Mesenchymal stem cell (in vitro differentiated cells and primary cell): ENCODE data around the gene PDGFA.

Experiments used
- DNase-seq: peaks from one replicate; pipeline ENCODE4 v3.0.0-alpha.2; 2013
- H2AFZ ChIP-seq: one replicate; pipeline ENCODE4 v1.6.1; 2013; ENCODE audit warnings: low read depth, mild to moderate bottlenecking, control low read depth, inconsistent platforms, low read length, moderate library complexity
- H2AK5ac ChIP-seq: 2 replicates; pipeline ENCODE4 v1.6.1; 2013; ENCODE audit warnings: low read length, moderate library complexity, mild to moderate bottlenecking, inconsistent platforms; ENCODE audit not compliant: severe bottlenecking
- H2BK120ac ChIP-seq: one replicate; pipeline ENCODE4 v1.6.1; 2013; ENCODE audit warnings: low read depth, mild to moderate bottlenecking, inconsistent platforms, low read length, moderate library complexity
- H2BK12ac ChIP-seq, 2 experiments: one replicate each; pipeline ENCODE4 v1.6.1; 2013; ENCODE audit warnings: inconsistent platforms in 2 of 2, low read length in 2 of 2, mild to moderate bottlenecking in 2 of 2, moderate library complexity in 2 of 2, control low read depth in 1 of 2
- H2BK15ac ChIP-seq: one replicate; pipeline ENCODE4 v1.6.1; 2013; ENCODE audit warnings: mild to moderate bottlenecking, low read depth, inconsistent platforms; ENCODE audit not compliant: poor library complexity, severe bottlenecking
- H2BK5ac ChIP-seq: 2 replicates; pipeline ENCODE4 v1.6.1; 2013; ENCODE audit warnings: low read depth, mild to moderate bottlenecking, low read length, control low read depth, inconsistent platforms; ENCODE audit not compliant: poor library complexity, severe bottlenecking
- H3K14ac ChIP-seq, 2 experiments: one replicate each; pipeline ENCODE4 v1.6.1; 2013; ENCODE audit warnings: inconsistent platforms in 2 of 2, low read length in 2 of 2, control low read depth in 1 of 2, mild to moderate bottlenecking in 1 of 2, moderate library complexity in 1 of 2
- H3K18ac ChIP-seq, 2 experiments: one replicate each; pipeline ENCODE4 v1.6.1; 2013; ENCODE audit warnings: inconsistent platforms in 2 of 2, low read length in 2 of 2, control low read depth in 1 of 2, low read depth in 1 of 2, mild to moderate bottlenecking in 1 of 2
- H3K23ac ChIP-seq, 2 experiments: one replicate each; pipeline ENCODE4 v1.6.1; 2013; ENCODE audit warnings: inconsistent platforms in 2 of 2, low read length in 2 of 2, mild to moderate bottlenecking in 2 of 2, moderate library complexity in 2 of 2, control low read depth in 1 of 2
- H3K27ac ChIP-seq: 2 replicates; pipeline ENCODE4 v1.5.1; 2013; ENCODE audit warnings: mild to moderate bottlenecking, moderate library complexity, low read length, control low read depth, inconsistent platforms; ENCODE audit not compliant: poor library complexity, severe bottlenecking
- H3K27me3 ChIP-seq, 2 experiments: 2 replicates each; pipeline versions ENCODE4 v1.6.1 to v1.7.0; 2013; ENCODE audit warnings: low read length in 2 of 2, mild to moderate bottlenecking in 2 of 2, moderate library complexity in 2 of 2, control low read depth in 1 of 2, inconsistent platforms in 1 of 2; ENCODE audit not compliant: control insufficient read depth in 1 of 2, insufficient read depth in 1 of 2
- H3K36me3 ChIP-seq, 2 experiments: 2 replicates each; pipeline versions ENCODE4 v1.6.1 to v1.7.0; 2013; ENCODE audit warnings: low read length in 2 of 2, control low read depth in 1 of 2, inconsistent platforms in 1 of 2, low read depth in 1 of 2, mild to moderate bottlenecking in 1 of 2; ENCODE audit not compliant: insufficient read depth in 2 of 2, control insufficient read depth in 1 of 2
- H3K4ac ChIP-seq, 2 experiments: one replicate each; pipeline ENCODE4 v1.6.1; 2013; ENCODE audit warnings: inconsistent platforms in 2 of 2, low read length in 2 of 2, mild to moderate bottlenecking in 2 of 2, moderate library complexity in 2 of 2, control low read depth in 1 of 2, low read depth in 1 of 2
- H3K4me1 ChIP-seq: 2 replicates; pipeline ENCODE4 v1.6.1; 2013; ENCODE audit warnings: low read depth, low read length, control low read depth; ENCODE audit not compliant: control insufficient read depth, insufficient read depth
- H3K4me2 ChIP-seq: 2 replicates; pipeline ENCODE4 v1.6.1; 2013; ENCODE audit warnings: low read length, mild to moderate bottlenecking, inconsistent platforms; ENCODE audit not compliant: poor library complexity, severe bottlenecking
- H3K4me3 ChIP-seq, 2 experiments: 2 replicates each; pipeline versions ENCODE4 v1.5.1 to v1.7.0; 2013; ENCODE audit warnings: low read length in 2 of 2, mild to moderate bottlenecking in 2 of 2, control low read depth in 1 of 2, low read depth in 1 of 2; ENCODE audit not compliant: insufficient read depth in 1 of 2
- H3K79me1 ChIP-seq: replicated peaks from 2 replicates; pipeline ENCODE4 v1.6.1; 2013; ENCODE audit warnings: mild to moderate bottlenecking, control low read depth, low read length, inconsistent platforms; ENCODE audit not compliant: poor library complexity, severe bottlenecking
- H3K9ac ChIP-seq: 2 replicates; pipeline ENCODE4 v1.7.0; 2013; ENCODE audit warnings: mild to moderate bottlenecking, low read length, moderate library complexity
- H3K9me3 ChIP-seq: 2 replicates; pipeline ENCODE4 v1.7.0; 2013; ENCODE audit warnings: mild to moderate bottlenecking, low read length; ENCODE audit not compliant: control insufficient read depth
- H4K8ac ChIP-seq: one replicate; pipeline ENCODE4 v1.6.1; 2013; ENCODE audit warnings: inconsistent platforms, mild to moderate bottlenecking, low read length, moderate library complexity
- H4K91ac ChIP-seq: one replicate; pipeline ENCODE4 v1.6.1; 2013; ENCODE audit warnings: mild to moderate bottlenecking, low read length, inconsistent platforms
- WGBS: methylation state at CpG from one replicate; pipeline ENCODE4 v1.1.7; 2013; ENCODE audit warnings: mixed read lengths; 5-methylcytosine and 5-hydroxymethylcytosine counted together

Gene PDGFA

DNA sequence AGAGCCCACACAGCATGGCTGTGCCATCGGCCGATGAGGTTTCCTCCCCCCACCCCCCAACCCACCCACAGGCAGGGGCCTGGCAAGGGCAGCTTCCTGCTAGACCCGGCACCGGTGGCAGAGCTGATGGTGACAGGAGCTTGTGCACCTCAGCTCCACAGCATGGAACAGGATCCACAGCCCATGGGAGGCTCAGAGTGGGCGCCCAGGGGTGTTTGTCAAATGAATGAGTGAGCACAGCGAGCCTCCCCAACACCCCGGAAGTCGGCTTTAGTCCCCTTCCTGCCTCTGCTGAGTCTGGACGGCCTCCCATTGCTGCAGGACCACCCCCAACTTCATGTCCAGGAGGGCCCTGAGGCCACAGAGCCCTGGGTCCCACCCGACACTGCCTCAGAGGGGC, 68.9 kb downstream of the PDGFA start:
- DNase-seq = no peak
- WGBS = 86% methylated on average over 10 of the region's 10 CpGs
- H3K4me1 ChIP-seq = peaks cover 37% of the 10 kb centered on the region

DNA sequence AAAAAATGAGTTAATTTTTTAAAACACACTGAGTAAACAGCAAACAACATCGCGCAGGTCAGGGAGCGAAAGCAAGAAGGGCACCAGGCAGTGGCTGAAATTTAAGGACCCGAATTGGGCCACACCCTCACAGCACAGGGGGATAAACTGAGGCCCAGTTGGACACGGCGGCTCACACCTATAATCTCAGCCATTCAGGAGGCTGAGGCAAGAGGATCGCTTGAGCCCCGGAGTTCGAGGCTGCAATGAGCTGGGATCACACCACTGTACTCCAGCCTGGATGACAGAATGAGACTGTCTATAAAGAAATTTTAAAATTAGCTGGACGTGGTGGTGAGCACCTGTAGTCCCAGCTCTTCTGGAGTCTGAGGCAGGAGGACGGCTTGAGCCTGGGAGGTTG, 69.6 kb downstream of the PDGFA start:
- Histone ChIP-seq H3K14ac (no peak overlapping the region), H3K9ac (no peak overlapping the region), H3K4me1 (peaks cover 30% of the 10 kb centered on the region), H3K79me1 (no peaks in the 10 kb centered on the region), H3K4me2 (no peak overlapping the region), H2BK120ac (no peak overlapping the region), H3K27me3 (peaks cover 30 to 63% of the 10 kb centered on the region in 2 experiments), H3K9me3 (no peaks in the 10 kb centered on the region), H2AFZ (no peak overlapping the region), H4K91ac (no peak overlapping the region), H2BK5ac (no peak overlapping the region), H2AK5ac (no peak overlapping the region), H2BK12ac (no peak overlapping the region), H3K18ac (no peak overlapping the region), H3K27ac (no peak overlapping the region), H3K4me3 (no peak overlapping the region), H2BK15ac (no peak overlapping the region), H3K23ac (no peak overlapping the region), H3K36me3 (peaks cover 0 to 3% of the 10 kb centered on the region in 2 experiments), H3K4ac (no peak overlapping the region), H4K8ac (no peak overlapping the region)
- WGBS = 88% methylated on average over 11 of the region's 11 CpGs
- DNase-seq = no peak

More for the DNA sequence above, 68.9 kb downstream of the PDGFA start:
- Histone ChIP-seq H2BK120ac (no peak overlapping the region), H3K4me2 (no peak overlapping the region), H2AK5ac (no peak overlapping the region), H2BK12ac (no peak overlapping the region), H3K27ac (no peak overlapping the region), H3K23ac (no peak overlapping the region), H3K4me3 (no peak overlapping the region), H3K27me3 (peaks cover 30 to 66% of the 10 kb centered on the region in 2 experiments), H3K14ac (no peak overlapping the region), H2BK15ac (no peak overlapping the region), H4K91ac (no peak overlapping the region), H3K9me3 (no peaks in the 10 kb centered on the region), H3K9ac (no peak overlapping the region), H2BK5ac (no peak overlapping the region), H4K8ac (no peak overlapping the region), H3K79me1 (no peaks in the 10 kb centered on the region), H3K4ac (no peak overlapping the region), H3K18ac (no peak overlapping the region), H2AFZ (no peak overlapping the region), H3K36me3 (no peaks in the 10 kb centered on the region)

DNA sequence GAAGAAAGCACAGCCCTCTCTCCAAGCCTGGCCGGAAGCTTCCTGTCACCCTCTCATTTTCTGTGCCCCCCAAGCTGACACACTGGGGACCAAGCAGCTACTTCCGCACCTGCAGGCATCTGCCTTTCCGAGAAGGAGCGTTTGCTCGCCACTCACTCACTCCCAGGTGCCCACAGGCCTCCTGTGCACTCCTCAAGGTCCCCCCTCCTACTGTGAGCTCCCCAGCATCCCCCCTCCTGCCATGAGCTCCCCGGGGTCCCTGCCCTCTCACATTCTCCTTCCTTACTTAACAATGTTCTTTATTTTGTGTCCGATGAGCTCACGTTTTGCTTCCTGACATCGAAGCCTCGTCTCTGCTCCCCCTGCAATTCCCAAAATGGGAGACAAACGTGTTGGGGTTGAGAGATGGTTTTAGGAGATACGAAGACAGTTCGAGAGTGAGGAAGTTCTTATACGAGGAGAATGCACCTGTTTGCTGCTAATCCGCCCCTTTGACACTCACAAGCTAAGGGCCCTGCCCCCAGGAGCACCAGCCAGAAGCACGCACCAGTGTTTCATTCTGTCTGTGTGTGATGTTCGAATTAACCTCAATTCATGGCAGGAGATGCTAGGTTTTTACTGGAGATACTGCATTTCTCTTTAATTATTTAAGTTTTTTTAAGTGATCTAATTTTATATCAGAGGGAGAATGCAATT, 70.2 kb downstream of the PDGFA start:
- 79% methylated on average over 16 of the region's 17 CpGs for WGBS

DNA sequence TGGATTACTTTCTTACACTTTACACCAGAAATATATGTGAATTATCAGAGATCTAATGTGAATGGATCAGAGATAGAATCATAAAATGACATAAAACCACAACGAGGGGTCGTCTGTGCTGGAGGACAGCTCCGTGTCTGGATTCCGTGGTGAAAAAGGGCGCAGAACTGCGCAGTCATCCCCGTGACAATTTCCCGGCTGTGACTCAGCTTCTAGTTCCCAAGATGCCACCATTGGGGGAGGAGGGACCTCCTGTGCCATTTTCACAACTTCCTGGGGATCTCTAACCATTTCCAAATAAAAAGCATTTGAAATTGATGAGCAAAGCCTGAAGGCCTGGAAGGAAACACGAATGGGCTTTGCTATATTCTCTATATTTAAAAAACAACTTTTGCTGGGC, 72.1 kb downstream of the PDGFA start:
- H3K23ac ChIP-seq = no peak overlapping the region
- no peak overlapping the region for H4K8ac ChIP-seq
- no peak overlapping the region for H3K18ac ChIP-seq
- H3K9ac ChIP-seq = no peak overlapping the region
- H2BK15ac ChIP-seq = no peak overlapping the region
- H2BK12ac ChIP-seq = no peak overlapping the region
- no peak overlapping the region for H3K4me3 ChIP-seq
- no peak overlapping the region for H2AK5ac ChIP-seq
- DNase-seq = no peak
- H3K79me1 ChIP-seq = no peaks in the 10 kb centered on the region
- H3K27me3 ChIP-seq = peaks cover 32 to 56% of the 10 kb centered on the region in 2 experiments
- H2BK5ac ChIP-seq = no peak overlapping the region
- peaks cover 0 to 3% of the 10 kb centered on the region in 2 experiments for H3K36me3 ChIP-seq
- no peak overlapping the region for H3K14ac ChIP-seq
- peaks cover 11% of the 10 kb centered on the region for H3K4me1 ChIP-seq
- H3K27ac ChIP-seq = no peak overlapping the region
- 94% methylated on average over 9 of the region's 9 CpGs for WGBS
- peaks cover 7% of the 10 kb centered on the region for H3K9me3 ChIP-seq
- H3K4ac ChIP-seq = no peak overlapping the region
- no peak overlapping the region for H4K91ac ChIP-seq
- no peak overlapping the region for H2AFZ ChIP-seq
- H2BK120ac ChIP-seq = no peak overlapping the region
- no peak overlapping the region for H3K4me2 ChIP-seq

More for the DNA sequence above, 70.2 kb downstream of the PDGFA start:
- no peak overlapping the region for H2BK120ac ChIP-seq
- no peak overlapping the region for H2AK5ac ChIP-seq
- H2AFZ ChIP-seq = no peak overlapping the region
- H3K4me1 ChIP-seq = peaks cover 28% of the 10 kb centered on the region
- H3K4ac ChIP-seq = no peak overlapping the region
- H3K27ac ChIP-seq = no peak overlapping the region
- H4K91ac ChIP-seq = no peak overlapping the region
- no peak overlapping the region for H2BK15ac ChIP-seq
- H3K36me3 ChIP-seq = peaks cover 0 to 3% of the 10 kb centered on the region in 2 experiments
- H3K79me1 ChIP-seq = no peaks in the 10 kb centered on the region
- peaks cover 33 to 65% of the 10 kb centered on the region in 2 experiments for H3K27me3 ChIP-seq
- no peak overlapping the region for H3K23ac ChIP-seq
- no peak for DNase-seq
- no peak overlapping the region for H3K9ac ChIP-seq
- no peak overlapping the region for H2BK12ac ChIP-seq
- H3K18ac ChIP-seq = no peak overlapping the region
- no peak overlapping the region for H3K4me2 ChIP-seq
- H3K9me3 ChIP-seq = no peaks in the 10 kb centered on the region
- H3K14ac ChIP-seq = no peak overlapping the region
- H3K4me3 ChIP-seq = no peak overlapping the region
- H4K8ac ChIP-seq = no peak overlapping the region
- H2BK5ac ChIP-seq = no peak overlapping the region
